ENCODE data around the gene PDLIM7. TPM values are rescaled to one million over a fixed set of nuclear protein-coding genes. Genes with fewer than 3 reads are reported as not detected.
A peak's percentile ranks its signal among the peaks of the same experiment; 100 is the strongest.

PDLIM7 gene
- 86.7 and 94.2 TPM in 2 replicates for total RNA-seq (2021; fragmentation: NEBNext Ultra II Directional; extraction: Animal tissue kit (Norgen Biotek cat#: 25700))
- 67.3 and 118 TPM in 2 replicates for polyA plus RNA-seq (2011; rRNA removed)
- polyA plus RNA-seq (2011; cell fraction: cytosol; rRNA removed): 69.8 TPM
- 396 TPM for polyA plus RNA-seq (2011; cell fraction: nucleus; rRNA removed)
- 66.9 to 114 TPM (median 104 TPM) in 4 replicates for polyA plus RNA-seq (2012, experiment 1 of 2)
- 72.7 TPM for polyA plus RNA-seq (2012, experiment 2 of 2)
- 55.8 TPM for polyA plus RNA-seq (2013, experiment 1 of 2)
- 54.4 TPM for polyA plus RNA-seq (2013, experiment 2 of 2)
- polyA minus RNA-seq (2011; rRNA and poly(A)+ RNA removed): 22.3 and 28.0 TPM in 2 replicates
- polyA minus RNA-seq (2011; cell fraction: cytosol; rRNA and poly(A)+ RNA removed): 53.7 TPM
- 149 TPM for polyA minus RNA-seq (2011; cell fraction: nucleus; rRNA and poly(A)+ RNA removed)
- long read RNA-seq, experiment 1, transcript PDLIM7-202 (13 exons, 1,689 nt): major isoform, 11 of 48 reads
- long read RNA-seq, experiment 1, partial matches to known transcripts: 27 of 48 reads
- long read RNA-seq, experiment 1, other reads (novel, unspliced or antisense): 8 of 48 reads
- long read RNA-seq, experiment 2, partial matches to known transcripts: 4 of 11 reads
- long read RNA-seq, experiment 2, other reads (novel, unspliced or antisense): 6 of 11 reads

GRCh38 chr5:177497292-177498012 lies at the start of gene PDLIM7:
Gene PDLIM7, minus strand, starts transcription at chr5:177497604. Its CDS starts 1,092 bp downstream, at chr5:177496512.
- POLR2A ChIA-PET (ENCODE audit: partially characterized antibody): interaction anchor here (0.6 to 67.5 kb wide), 16 partner anchors 18 to 148 kb away, joined by 3 to 3349 read pairs (median 4); partner anchors contain the start of genes DBN1, DDX41, DOK3 and GRK6
- H3K4me1 ChIP-seq (replicated peaks in 1 of 4; ENCODE audit: control insufficient read depth in 3 of 4, insufficient read depth in 4 of 4, low read length in 3 of 4): peaks cover 0 to 31% (median 27%) of the 10 kb centered on the region in 4 experiments; a peak in 6 of 7 replicates
- TF ChIP-seq POLR2A (IDR thresholded peaks at IDR 0.05; ENCODE audit: control extremely low read depth in 1 of 2, low read depth in 2 of 2, low read length in 2 of 2) (peak in 1 of 2 experiments; percentile 91; a peak in 1 of 3 replicates), CTBP2 (IDR thresholded peaks at IDR 0.05; ENCODE audit: borderline replicate concordance, insufficient read depth, insufficient read length, low read length) (peak; percentile 29), ATF2 (IDR thresholded peaks at IDR 0.05; ENCODE audit: low read length) (no peak; the same call in 1 of the 2 replicates), ZNF274 (IDR thresholded peaks at IDR 0.05; ENCODE audit: borderline replicate concordance, extremely low read depth, low read length) (no peak), POLR2AphosphoS5 (IDR thresholded peaks at IDR 0.05; ENCODE audit: low read depth, low read length) (peak; percentile 58)

More at GRCh38 chr5:177497292-177498012, at the start of gene PDLIM7:
- DNase-seq (ENCODE audit: low read depth in 1 of 2, low spot score in 2 of 2) (peak; percentile 98 to 99), FAIRE-seq (no peak)
- no peak within 1 kb of the TSS for H2BK20ac ChIP-seq (ENCODE audit: low read length)
- peak within 1 kb of the TSS; percentile 68; the same call in 1 of the 2 replicates for H2BK12ac ChIP-seq (ENCODE audit: low read depth, low read length)
- H3K9ac ChIP-seq (replicated peaks in 1 of 4; ENCODE audit: extremely low read depth in 1 of 4, low read depth in 3 of 4, low read length in 3 of 4): peak within 1 kb of the TSS; percentile 46 to 93 (median 84)
- H3K23ac ChIP-seq (ENCODE audit: insufficient read length): no peak within 1 kb of the TSS
- peak within 1 kb of the TSS; percentile 91 for H4K8ac ChIP-seq (ENCODE audit: extremely low read depth, insufficient read depth, low read length)
- peak within 1 kb of the TSS; percentile 92; the same call in 1 of the 2 replicates for H2BK15ac ChIP-seq (ENCODE audit: low read length)
- H3K79me1 ChIP-seq (ENCODE audit: low read depth, low read length): no peaks in the 10 kb centered on the region; the same call in 1 of the 2 replicates
- peaks cover 3 to 4% of the 10 kb centered on the region in 2 experiments for H4K20me1 ChIP-seq (replicated peaks in 1 of 2; ENCODE audit: control insufficient read depth in 1 of 2, insufficient read depth in 2 of 2, low read length in 2 of 2)
- peak within 1 kb of the TSS; percentile 70 for H3K56ac ChIP-seq (replicated peaks; ENCODE audit: insufficient read length, low read depth, low read length)
- peak within 1 kb of the TSS; percentile 93 for H3K4ac ChIP-seq (replicated peaks; ENCODE audit: insufficient read length, low read depth, low read length)
- peak within 1 kb of the TSS; percentile 61 to 83 (median 68) for H3K4me3 ChIP-seq (ENCODE audit: extremely low read depth in 1 of 4, insufficient read depth in 2 of 4, low read depth in 3 of 4, low read length in 4 of 4)
- H2BK120ac ChIP-seq (replicated peaks; ENCODE audit: low read depth, low read length): no peak within 1 kb of the TSS
- H4K91ac ChIP-seq (replicated peaks; ENCODE audit: insufficient read length, low read length): peak within 1 kb of the TSS; percentile 88
- H4K5ac ChIP-seq (ENCODE audit: insufficient read length, low read depth, low read length): peak within 1 kb of the TSS; percentile 89
- H3K27ac ChIP-seq (ENCODE audit: low read depth, low read length): peak within 1 kb of the TSS; percentile 98
- peak within 1 kb of the TSS; percentile 88 to 91 for H3K4me2 ChIP-seq (ENCODE audit: insufficient read depth in 1 of 2, low read depth in 2 of 2, low read length in 2 of 2)
- WGBS, 2 experiments (ENCODE audit: extremely low coverage in 1 of 2, insufficient coverage in 1 of 2, insufficient read length in 1 of 2, insufficient replicate concordance in 2 of 2, low coverage in 1 of 2, low lambda C conversion rate in 2 of 2, missing lambda C conversion rate in 1 of 2): 2% methylated on average over 47 of the region's 73 CpGs; no CpG with 5 or more reads in 1 of the 2 experiments
- H3K79me2 ChIP-seq (ENCODE audit: control insufficient read depth in 1 of 2, insufficient read depth in 2 of 2, low read length in 2 of 2): peaks cover 0 to 8% of the 10 kb centered on the region in 2 experiments; a peak in 1 of 4 replicates
- CTCF ChIA-PET (ENCODE audit: partially characterized antibody): interaction anchor here (0.6 to 20.8 kb wide), 8 partner anchors 7 to 188 kb away, joined by 3 to 306 read pairs (median 4); partner anchors contain the start of genes DOK3 and PRR7
- H3K14ac ChIP-seq (ENCODE audit: insufficient read length): no peak within 1 kb of the TSS
- H2BK5ac ChIP-seq (ENCODE audit: low read depth, low read length): peak within 1 kb of the TSS; percentile 91; the same call in 1 of the 2 replicates
- peaks cover 0 to 5% (median 3%) of the 10 kb centered on the region in 4 experiments; a peak in 4 of 8 replicates for H3K36me3 ChIP-seq (ENCODE audit: control insufficient read depth in 2 of 4, insufficient read depth in 4 of 4, low read length in 3 of 4)
- no peaks in the 10 kb centered on the region for H3K9me3 ChIP-seq (ENCODE audit: insufficient read depth in 2 of 2, low read depth in 1 of 2, low read length in 1 of 2)
- H2AK5ac ChIP-seq (ENCODE audit: low read depth, low read length): no peak within 1 kb of the TSS
- peaks cover 10% of the 10 kb centered on the region for H3K23me2 ChIP-seq (ENCODE audit: low read depth, low read length)
- H3K18ac ChIP-seq (ENCODE audit: extremely low read depth, low read length): peak within 1 kb of the TSS; percentile 91
- H2AFZ ChIP-seq (ENCODE audit: low read length): no peak within 1 kb of the TSS
- peaks cover 2 to 12% (median 11%) of the 10 kb centered on the region in 4 experiments; a peak in 6 of 7 replicates for H3K27me3 ChIP-seq (replicated peaks in 1 of 4; ENCODE audit: control insufficient read depth in 3 of 4, extremely low read depth in 1 of 4, insufficient read depth in 3 of 4, low read length in 3 of 4)

Measured in H1 (cell line).